Fibroblast of mammary gland (primary cell): ENCODE data around the gene SIX5.

Source experiments
- DNase-seq: peaks from one replicate; pipeline ENCODE4 v3.0.0-alpha.2; 2010; ENCODE audit warnings: low read depth
- H3K4me3 ChIP-seq: 2 replicates; pipeline ENCODE4 v1.5.1; 2011; ENCODE audit warnings: low read depth, mild to moderate bottlenecking, low read length, moderate library complexity; ENCODE audit not compliant: control insufficient read depth
- TF ChIP-seq, protein P1 (sequence below): conservative IDR thresholded peaks from 2 replicates; pipeline ENCODE4 v1.5.1; 2011; ENCODE audit warnings: low read depth, low read length, inconsistent platforms; ENCODE audit not compliant: control insufficient read depth, insufficient read depth

Gene SIX5

DNA sequence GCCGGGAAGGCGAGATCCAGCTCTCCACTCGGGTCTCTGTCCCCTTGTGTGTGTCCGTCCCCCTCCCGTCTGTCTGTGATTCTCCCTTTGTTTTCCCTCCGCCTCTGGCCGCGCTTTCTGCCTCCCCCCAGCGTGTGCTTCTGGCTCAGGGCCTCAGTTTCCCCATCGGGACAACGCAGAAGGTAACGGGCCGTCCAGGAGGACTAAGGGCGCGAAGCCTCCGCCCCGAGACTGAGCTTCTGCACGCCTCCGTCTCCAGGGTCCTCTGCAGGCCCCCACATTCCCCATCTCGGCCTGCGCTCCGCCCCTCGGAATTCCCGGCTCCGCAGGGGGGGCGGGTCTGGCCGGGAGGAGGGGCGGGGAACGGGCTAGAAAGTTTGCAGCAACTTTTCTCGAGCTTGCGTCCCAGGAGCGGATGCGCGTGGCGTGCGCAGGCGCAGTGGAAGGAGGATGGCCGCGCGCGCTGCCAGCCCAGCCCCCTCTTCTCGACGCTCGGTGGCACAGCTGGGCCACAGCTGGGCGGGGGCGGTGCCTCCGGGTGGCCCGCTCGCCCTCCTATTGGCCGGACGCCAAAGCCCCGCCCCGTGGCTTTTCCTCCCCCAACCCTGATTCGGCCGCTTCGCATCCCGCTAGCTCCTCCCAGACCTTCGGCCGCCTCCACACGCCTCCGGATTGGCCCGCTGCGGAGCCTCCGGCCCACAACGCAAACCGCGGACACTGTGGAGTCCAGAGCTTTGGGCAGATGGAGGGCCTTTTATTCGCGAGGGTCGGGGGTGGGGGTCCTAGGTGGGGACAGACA lies at the start of gene SIX5:
SIX5 (minus strand) TSS at position 269 of the 799 bp plus-strand sequence. CDS start 408 bp downstream, outside the sequence.
- peak; percentile 96 for DNase-seq
- TF ChIP-seq, protein P1, sequence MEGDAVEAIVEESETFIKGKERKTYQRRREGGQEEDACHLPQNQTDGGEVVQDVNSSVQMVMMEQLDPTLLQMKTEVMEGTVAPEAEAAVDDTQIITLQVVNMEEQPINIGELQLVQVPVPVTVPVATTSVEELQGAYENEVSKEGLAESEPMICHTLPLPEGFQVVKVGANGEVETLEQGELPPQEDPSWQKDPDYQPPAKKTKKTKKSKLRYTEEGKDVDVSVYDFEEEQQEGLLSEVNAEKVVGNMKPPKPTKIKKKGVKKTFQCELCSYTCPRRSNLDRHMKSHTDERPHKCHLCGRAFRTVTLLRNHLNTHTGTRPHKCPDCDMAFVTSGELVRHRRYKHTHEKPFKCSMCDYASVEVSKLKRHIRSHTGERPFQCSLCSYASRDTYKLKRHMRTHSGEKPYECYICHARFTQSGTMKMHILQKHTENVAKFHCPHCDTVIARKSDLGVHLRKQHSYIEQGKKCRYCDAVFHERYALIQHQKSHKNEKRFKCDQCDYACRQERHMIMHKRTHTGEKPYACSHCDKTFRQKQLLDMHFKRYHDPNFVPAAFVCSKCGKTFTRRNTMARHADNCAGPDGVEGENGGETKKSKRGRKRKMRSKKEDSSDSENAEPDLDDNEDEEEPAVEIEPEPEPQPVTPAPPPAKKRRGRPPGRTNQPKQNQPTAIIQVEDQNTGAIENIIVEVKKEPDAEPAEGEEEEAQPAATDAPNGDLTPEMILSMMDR = no peak
- peak within 1 kb of the TSS; percentile 73 for H3K4me3 ChIP-seq

DNA sequence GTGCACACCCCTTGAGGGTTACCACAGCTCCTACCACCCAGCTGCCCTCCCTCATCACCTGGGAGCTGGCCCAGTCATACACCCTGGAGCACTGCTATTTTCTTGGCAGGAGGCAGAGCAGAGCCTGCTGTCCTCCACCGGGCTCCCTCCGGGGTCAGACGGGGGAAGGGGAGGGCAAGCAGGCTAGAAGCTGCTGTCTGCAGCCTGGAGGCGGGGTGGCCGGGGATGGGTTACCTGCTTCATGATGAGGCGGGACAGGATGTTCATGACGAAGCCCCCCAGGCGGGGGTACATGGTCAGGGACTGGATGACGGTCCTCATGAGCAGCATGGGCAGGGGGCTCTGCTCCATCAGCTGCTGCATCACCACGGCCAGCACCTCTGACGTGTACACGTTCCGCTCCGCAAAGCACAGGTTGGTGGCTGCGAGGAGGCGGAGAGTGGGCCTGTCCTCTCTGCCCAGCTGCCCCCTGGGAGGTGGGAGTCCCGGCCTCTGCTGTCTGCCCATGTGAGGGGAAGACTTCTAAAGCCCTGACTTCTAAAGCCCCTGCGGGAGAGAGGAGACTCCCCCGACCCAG lies 48.8 kb upstream of the SIX5 start:
- TF ChIP-seq, protein P1 = no peak
- H3K4me3 ChIP-seq = no peak overlapping the region
- no peak for DNase-seq

DNA sequence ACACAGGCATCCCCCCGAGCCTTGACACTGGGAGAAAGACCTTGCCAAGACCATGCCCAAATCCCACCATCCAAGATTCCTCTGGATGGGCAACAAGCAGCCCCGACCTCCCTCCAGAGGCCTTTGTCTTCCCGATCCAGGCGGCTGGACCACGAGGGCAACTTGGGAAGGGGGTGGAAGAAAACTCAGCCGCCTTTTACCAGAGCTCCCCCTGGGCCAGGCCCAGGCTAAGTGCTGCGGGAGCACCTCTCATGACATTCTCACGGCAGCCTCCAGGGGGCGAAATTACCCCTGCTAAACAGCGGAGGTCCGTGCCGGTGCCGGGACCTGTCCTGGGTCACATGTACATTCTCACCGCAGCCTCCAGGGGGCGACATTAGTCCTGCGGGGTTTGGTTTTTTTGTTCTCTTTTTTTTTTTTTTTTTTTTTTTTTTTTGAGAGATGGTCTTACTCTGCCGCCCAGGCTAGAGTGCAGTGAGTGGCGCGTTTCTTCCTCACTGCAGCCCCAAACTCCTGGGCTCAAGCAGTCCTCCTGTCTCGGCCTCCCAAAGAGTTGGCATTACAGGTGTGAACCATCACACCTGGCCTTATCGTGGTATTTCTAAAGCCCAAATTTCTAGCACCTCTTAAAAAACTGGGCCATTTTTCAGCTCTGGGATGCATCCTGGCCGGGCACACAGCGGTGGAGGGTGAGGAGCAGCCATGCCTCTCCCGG lies 48.1 kb upstream of the SIX5 start:
- TF ChIP-seq, protein P1 = peak; percentile 90
- DNase-seq = peak; percentile 93
- no peak overlapping the region for H3K4me3 ChIP-seq

DNA sequence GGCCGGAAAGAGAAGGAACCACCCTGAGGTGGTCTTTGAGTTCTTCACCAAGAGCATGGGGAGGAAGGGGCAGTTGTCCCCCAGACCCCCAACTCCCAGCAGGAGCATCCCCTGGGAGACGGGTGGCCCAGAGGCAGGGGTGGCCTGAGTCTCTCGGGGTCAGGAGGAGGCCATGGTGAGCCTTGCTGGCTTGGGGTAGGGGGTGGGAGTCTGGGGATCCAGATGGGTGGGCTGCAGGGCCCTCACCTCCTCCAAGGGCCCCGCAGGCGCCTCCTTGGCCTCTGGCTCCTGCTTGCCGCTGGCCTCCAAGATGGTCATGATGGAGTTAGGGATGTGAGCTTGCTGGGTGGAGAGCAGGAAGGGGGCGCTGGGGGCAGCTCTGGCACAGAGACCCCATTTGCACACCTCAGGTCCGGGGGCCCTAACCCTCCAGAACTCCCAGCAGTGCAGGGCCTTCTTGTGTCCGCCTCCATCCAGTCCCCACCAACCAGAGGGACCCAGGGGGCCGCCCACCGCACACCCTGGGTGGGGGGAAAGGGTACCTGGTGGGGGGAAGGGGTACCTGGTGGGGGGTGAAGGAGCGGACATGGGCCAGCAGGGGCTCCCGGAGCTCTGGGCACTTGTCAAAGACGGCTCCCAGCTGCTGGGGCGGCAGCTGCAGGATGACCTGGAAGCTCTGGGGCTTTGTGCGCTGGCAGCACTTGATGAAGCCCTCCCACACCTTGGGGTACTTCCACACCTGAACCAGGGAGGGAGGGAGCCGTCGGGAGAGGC lies 47.4 kb upstream of the SIX5 start:
- no peak overlapping the region for H3K4me3 ChIP-seq
- TF ChIP-seq, protein P1 = no peak
- DNase-seq = no peak

DNA sequence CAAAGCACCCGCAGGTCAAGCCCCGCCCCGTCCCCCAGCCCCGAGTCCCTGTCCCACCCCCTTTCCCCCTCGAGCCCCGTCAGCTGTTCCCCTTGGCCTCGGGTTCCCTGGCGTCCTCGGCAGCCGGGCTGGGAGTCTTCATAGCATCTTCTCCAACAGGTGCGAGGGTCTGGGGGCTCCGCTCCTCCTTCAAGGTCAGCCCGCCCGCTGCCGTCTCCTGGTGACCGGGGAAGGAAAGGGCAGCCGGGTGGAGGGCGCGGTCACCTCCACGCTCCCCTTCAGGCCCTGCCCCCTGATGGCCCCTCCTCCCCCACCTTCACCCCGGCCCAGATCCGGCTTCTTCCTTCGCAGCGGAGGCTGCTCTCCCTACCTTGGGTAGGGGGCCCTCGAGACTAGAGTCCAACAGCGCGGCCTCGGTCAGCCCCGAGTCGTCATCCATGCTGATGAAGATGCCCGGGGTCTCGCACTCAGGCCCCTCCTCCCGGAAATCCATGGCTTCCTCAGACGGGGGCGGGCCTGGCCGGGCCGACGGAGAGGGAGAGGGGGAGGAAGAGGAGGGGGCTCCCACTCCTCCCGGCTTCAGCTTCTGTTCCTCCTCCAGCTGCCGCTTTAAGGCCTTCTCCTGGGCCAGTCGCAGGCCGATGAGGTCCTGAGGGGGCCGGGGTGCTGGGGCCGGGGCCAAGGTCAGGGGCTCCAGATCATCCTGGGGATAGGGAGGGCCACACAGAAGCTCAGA lies 46.6 kb upstream of the SIX5 start:
- DNase-seq = no peak
- TF ChIP-seq, protein P1 = no peak
- no peak overlapping the region for H3K4me3 ChIP-seq
